GM23248 (cell line): ENCODE measurements around the gene CSNK2A3. TPM values are rescaled to one million over a fixed set of nuclear protein-coding genes. Genes with fewer than 3 reads are reported as not detected.

Experiments
- DNase-seq: peaks from one replicate; pipeline ENCODE4 v3.0.0-alpha.2; 2015
- H2AFZ ChIP-seq: fragments of 200-600 bp; sonication (generic); 2 replicates; pipeline ENCODE4 v1.6.1; 2016; ENCODE audit warnings: antibody characterized with exemption
- H3F3A ChIP-seq: fragments of 200-600 bp; sonication (generic); 2 replicates; pipeline ENCODE4 v1.6.1; 2016; ENCODE audit warnings: mild to moderate bottlenecking, antibody characterized with exemption, mixed run types; ENCODE audit not compliant: insufficient read depth
- H3K27ac ChIP-seq: fragments of 200-600 bp; sonication (generic); 2 replicates; pipeline ENCODE4 v1.5.1; 2016; ENCODE audit warnings: mild to moderate bottlenecking
- H3K27me3 ChIP-seq: fragments of 200-600 bp; sonication (generic); replicated peaks from 2 replicates; pipeline ENCODE4 v1.6.1; 2016; ENCODE audit warnings: mild to moderate bottlenecking; ENCODE audit not compliant: insufficient read depth
- H3K36me3 ChIP-seq: fragments of 200-600 bp; sonication (generic); 2 replicates; pipeline ENCODE4 v1.6.1; 2016; ENCODE audit warnings: low read depth, mild to moderate bottlenecking
- H3K4me1 ChIP-seq: fragments of 200-600 bp; sonication (generic); 2 replicates; pipeline ENCODE4 v1.6.1; 2016; ENCODE audit warnings: mild to moderate bottlenecking; ENCODE audit not compliant: insufficient read depth
- H3K4me2 ChIP-seq: fragments of 200-600 bp; sonication (generic); one replicate; pipeline ENCODE4 v1.6.1; 2016; ENCODE audit warnings: mild to moderate bottlenecking; ENCODE audit not compliant: unreplicated experiment
- H3K4me3 ChIP-seq: fragments of 200-600 bp; sonication (generic); 2 replicates; pipeline ENCODE4 v1.5.1; 2016; ENCODE audit warnings: mild to moderate bottlenecking
- H3K79me2 ChIP-seq: fragments of 200-600 bp; sonication (generic); 2 replicates; pipeline ENCODE4 v1.6.1; 2016; ENCODE audit warnings: mild to moderate bottlenecking; ENCODE audit not compliant: insufficient read depth
- H3K9ac ChIP-seq: fragments of 200-600 bp; sonication (generic); 2 replicates; pipeline ENCODE4 v1.6.1; 2016; ENCODE audit warnings: mild to moderate bottlenecking
- H3K9me2 ChIP-seq: fragments of 200-600 bp; sonication (generic); 2 replicates; pipeline ENCODE4 v1.6.1; 2016; ENCODE audit warnings: mixed run types, mild to moderate bottlenecking, moderate library complexity; ENCODE audit not compliant: insufficient read depth
- H3K9me3 ChIP-seq: fragments of 200-600 bp; sonication (generic); one replicate; pipeline ENCODE4 v1.6.1; 2017; ENCODE audit warnings: low read depth
- H4K20me1 ChIP-seq: fragments of 200-600 bp; sonication (generic); 2 replicates; pipeline ENCODE4 v1.6.0; 2016; ENCODE audit not compliant: insufficient read depth
- EZH2 ChIP-seq: fragments of 200-600 bp; sonication (generic); IDR thresholded peaks from 2 replicates; pipeline ENCODE4 v1.6.1; 2018; ENCODE audit warnings: antibody characterized with exemption, mild to moderate bottlenecking; ENCODE audit not compliant: insufficient read depth, poor library complexity, severe bottlenecking
- EZH2phosphoT487 ChIP-seq: fragments of 200-600 bp; sonication (generic); IDR thresholded peaks from 2 replicates; pipeline ENCODE4 v1.6.1; 2018; ENCODE audit warnings: antibody characterized with exemption, moderate library complexity, mild to moderate bottlenecking, low read depth; ENCODE audit not compliant: insufficient read depth
- WGBS, 2 experiments: methylation state at CpG; one replicate each; pipeline ENCODE4 v1.1.6; 2015 to 2017; ENCODE audit warnings: low lambda C conversion rate in 2 of 2, low coverage in 1 of 2; ENCODE audit errors: missing lambda C conversion rate in 2 of 2; 5-methylcytosine and 5-hydroxymethylcytosine counted together
- in situ Hi-C: fragments of 300-500 bp; cut with MboI; formaldehyde crosslinking; loops from 2 replicates; pipeline ENCODE4 v1.15.0; 2020
- polyA plus RNA-seq: library from polyadenylated mRNA; unstranded; fragments of >200 nt; fragmentation: Nextera tagmentation; extraction: Ambion mirVana; gene quantifications from 2 replicates; pipeline ENCODE4 v1.2.1, GENCODE V29; 2016
- total RNA-seq: library from RNA; depleted of rRNA; stranded (reverse); fragments of >200 nt; shearing (Covaris generic); gene quantifications from 2 replicates; pipeline ENCODE4 v1.2.3, GENCODE V29; 2014

Gene CSNK2A3
- total and polyA plus RNA-seq, 2 experiments from 2014 or later, result 0.73 to 2.5 TPM

DNA sequence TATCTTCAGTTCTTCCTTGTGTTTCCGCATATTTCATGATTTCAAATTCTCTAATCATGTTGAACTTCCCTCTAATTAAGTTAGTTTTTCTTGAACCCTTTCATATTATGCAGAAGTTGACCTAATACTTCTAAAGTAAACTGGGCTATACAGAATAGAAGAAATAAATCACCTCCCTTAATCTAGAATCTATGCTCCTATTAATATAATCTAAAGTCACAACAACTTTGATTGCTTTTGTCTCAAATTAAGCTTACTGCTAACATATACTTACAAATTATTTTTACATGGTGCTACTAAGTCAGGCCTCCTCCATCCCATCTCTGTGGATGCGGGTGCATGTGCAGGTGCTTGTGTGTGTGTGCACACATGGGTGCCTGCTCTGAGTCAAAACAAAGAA is 27.3 kb upstream of the CSNK2A3 start:
- in situ Hi-C loops, result no loop called here
- TF ChIP-seq EZH2phosphoT487, result no peak
- no peak for TF ChIP-seq EZH2
- no peaks in the 10 kb centered on the region for H3K79me2 ChIP-seq

GRCh38 chr11:11379661-11380060 is 26.6 kb upstream of the CSNK2A3 start:
- no peak for DNase-seq
- no peaks in the 10 kb centered on the region for H3K27me3 ChIP-seq
- no peaks in the 10 kb centered on the region for H3K36me3 ChIP-seq
- H3K9me3 ChIP-seq, result no peaks in the 10 kb centered on the region
- WGBS, 2 experiments, result 65 to 82% methylated on average over 3 of the region's 3 CpGs
- H4K20me1 ChIP-seq, result no peaks in the 10 kb centered on the region
- H3K4me2 ChIP-seq, result no peak overlapping the region
- H2AFZ ChIP-seq, result no peak overlapping the region
- no peak overlapping the region for H3K4me3 ChIP-seq
- no peak overlapping the region for H3K27ac ChIP-seq
- H3K9ac ChIP-seq, result no peak overlapping the region
- TF ChIP-seq EZH2phosphoT487 (no peak), EZH2 (no peak)
- H3F3A ChIP-seq, result no peaks in the 10 kb centered on the region
- in situ Hi-C loops, result no loop called here
- no peaks in the 10 kb centered on the region for H3K4me1 ChIP-seq
- H3K79me2 ChIP-seq, result no peaks in the 10 kb centered on the region
- H3K9me2 ChIP-seq, result no peaks in the 10 kb centered on the region

More for the DNA sequence above, 27.3 kb upstream of the CSNK2A3 start:
- Histone ChIP-seq H2AFZ (no peak overlapping the region), H3K4me2 (no peak overlapping the region), H4K20me1 (no peaks in the 10 kb centered on the region), H3K27me3 (no peaks in the 10 kb centered on the region), H3K9me2 (no peaks in the 10 kb centered on the region), H3K27ac (no peak overlapping the region), H3F3A (no peaks in the 10 kb centered on the region), H3K9me3 (no peaks in the 10 kb centered on the region), H3K36me3 (no peaks in the 10 kb centered on the region), H3K4me3 (no peak overlapping the region), H3K9ac (no peak overlapping the region), H3K4me1 (no peaks in the 10 kb centered on the region)
- 93 to 96% methylated on average over 2 of the region's 2 CpGs for WGBS, 2 experiments
- no peak for DNase-seq

DNA sequence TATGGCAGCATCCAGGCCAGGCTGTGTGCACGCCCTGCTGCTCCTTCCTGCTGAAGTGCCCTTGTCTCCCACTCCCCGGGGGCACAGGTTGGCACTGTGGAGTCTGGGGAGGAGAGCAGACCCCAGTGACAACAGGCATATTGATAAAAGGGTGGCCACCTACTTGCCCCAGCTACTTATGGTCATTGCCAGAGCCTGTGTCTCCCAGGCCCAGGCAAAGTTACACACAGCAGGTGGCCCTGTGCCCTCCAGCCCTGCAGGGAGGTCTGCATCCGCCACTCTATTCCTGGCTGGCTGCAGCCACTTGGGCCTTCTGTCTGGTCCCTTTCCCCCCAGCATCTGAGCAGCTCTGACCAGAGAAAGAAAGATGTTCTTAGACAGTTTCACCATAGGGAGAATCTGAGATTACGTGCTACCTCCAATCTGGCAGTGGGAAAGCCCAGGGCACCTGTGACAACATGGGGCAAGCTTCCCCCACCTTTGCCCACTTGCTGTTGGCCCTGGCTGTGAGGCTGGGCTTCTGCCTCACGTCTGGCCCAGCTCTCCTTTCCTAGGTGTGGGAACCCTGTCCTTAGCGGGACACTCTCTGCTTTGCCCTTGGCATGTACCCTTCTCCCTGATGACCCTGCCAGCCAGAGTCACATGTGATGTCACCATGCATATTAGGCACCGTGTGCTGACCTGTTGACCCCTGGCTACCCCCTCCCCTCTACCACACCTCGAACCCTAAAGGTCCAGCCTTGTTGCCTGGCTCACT is 25.3 kb upstream of the CSNK2A3 start:
- Histone ChIP-seq H2AFZ (no peak overlapping the region), H3K9me3 (no peaks in the 10 kb centered on the region), H4K20me1 (no peaks in the 10 kb centered on the region), H3F3A (no peaks in the 10 kb centered on the region), H3K4me1 (no peaks in the 10 kb centered on the region), H3K27me3 (no peaks in the 10 kb centered on the region), H3K4me2 (no peak overlapping the region), H3K27ac (no peak overlapping the region), H3K9me2 (no peaks in the 10 kb centered on the region), H3K9ac (no peak overlapping the region), H3K36me3 (no peaks in the 10 kb centered on the region), H3K79me2 (no peaks in the 10 kb centered on the region), H3K4me3 (no peak overlapping the region)
- no peak for DNase-seq
- in situ Hi-C loops, result no loop called here
- WGBS, 2 experiments, result 68 to 69% methylated on average over 8 of the region's 8 CpGs
- TF ChIP-seq EZH2phosphoT487 (no peak), EZH2 (no peak)

DNA sequence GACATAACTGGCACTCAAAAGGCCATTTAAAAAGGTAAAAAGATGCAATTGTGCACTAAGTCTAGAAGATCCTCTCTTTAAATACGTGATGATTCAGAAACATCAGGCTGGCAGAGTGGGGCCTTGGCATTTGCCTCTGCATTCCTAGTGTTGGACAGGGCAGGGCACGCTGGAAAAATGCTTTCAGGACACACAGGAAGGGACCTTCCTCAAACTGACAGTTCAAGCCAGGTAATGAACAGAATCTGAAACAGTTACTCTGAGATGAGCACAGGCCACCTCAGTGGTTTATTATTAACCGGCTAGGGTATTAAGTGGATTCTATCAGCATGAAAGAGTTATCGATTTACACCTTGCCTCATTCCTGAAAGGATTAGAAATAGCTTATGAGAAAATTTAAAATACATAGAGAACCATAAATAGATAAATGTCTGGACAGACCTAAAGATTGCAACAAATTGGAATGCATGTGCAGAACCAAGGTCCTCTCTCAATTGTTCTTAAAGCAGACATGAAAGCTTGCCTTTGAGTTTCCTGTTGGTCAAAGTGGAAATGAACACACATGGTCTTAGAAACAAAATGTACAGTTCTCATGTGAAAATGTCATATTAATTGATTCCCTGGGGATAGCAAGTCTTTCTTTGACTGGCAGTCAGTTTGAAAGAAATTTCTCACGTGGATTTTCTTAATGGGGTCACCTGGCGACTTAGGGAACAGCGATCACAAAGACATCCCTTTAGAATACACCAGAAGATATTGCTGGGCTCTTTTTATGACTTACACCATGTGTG is 21.5 kb upstream of the CSNK2A3 start:
- no peak overlapping the region for H3K27ac ChIP-seq
- H3K4me1 ChIP-seq, result no peaks in the 10 kb centered on the region
- H3K27me3 ChIP-seq, result no peaks in the 10 kb centered on the region
- no peak overlapping the region for H2AFZ ChIP-seq
- no peaks in the 10 kb centered on the region for H3K36me3 ChIP-seq
- no peak overlapping the region for H3K4me2 ChIP-seq
- H3K9ac ChIP-seq, result no peak overlapping the region
- no peak overlapping the region for H3K4me3 ChIP-seq
- TF ChIP-seq EZH2phosphoT487 (no peak), EZH2 (no peak)
- H3K9me3 ChIP-seq, result no peaks in the 10 kb centered on the region
- no peaks in the 10 kb centered on the region for H3K9me2 ChIP-seq
- WGBS, 2 experiments, result 85% methylated on average over 7 of the region's 7 CpGs
- no peaks in the 10 kb centered on the region for H4K20me1 ChIP-seq
- no peak for DNase-seq
- H3F3A ChIP-seq, result no peaks in the 10 kb centered on the region
- H3K79me2 ChIP-seq, result no peaks in the 10 kb centered on the region
- in situ Hi-C loops, result no loop called here
